CD14-positive monocyte (primary cell): ENCODE measurements around the gene PPM1F. TPM values are rescaled to one million over a fixed set of nuclear protein-coding genes. Genes with fewer than 3 reads are reported as not detected.

Experiments
- DNase-seq, 3 donors: peaks; one replicate each; pipeline ENCODE4 v3.0.0-alpha.2; 2011 to 2022
- H2AFZ ChIP-seq: 2 replicates; pipeline ENCODE4 v1.6.0; 2012; ENCODE audit warnings: mild to moderate bottlenecking, low read depth, low read length, inconsistent platforms; ENCODE audit not compliant: insufficient read depth, poor library complexity, severe bottlenecking
- H3K27ac ChIP-seq, 2 donors: 1 replicate in 1 of 2; 2 replicates in 1 of 2; pipeline ENCODE4 v1.5.1; 2012 to 2013; ENCODE audit warnings: low read length in 2 of 2, control low read depth in 1 of 2, inconsistent platforms in 1 of 2, low read depth in 1 of 2, mild to moderate bottlenecking in 1 of 2
- H3K27me3 ChIP-seq, 2 donors: one replicate each; pipeline versions ENCODE4 v1.6.0 to v1.6.1; 2011 to 2013; ENCODE audit warnings: low read length in 2 of 2; ENCODE audit not compliant: control insufficient read depth in 2 of 2, insufficient read depth in 2 of 2
- H3K36me3 ChIP-seq, 2 donors: replicated peaks in 1 of 2; 1 replicate in 1 of 2; 2 replicates in 1 of 2; pipeline versions ENCODE4 v1.5.1 to v1.6.1; 2012 to 2013; ENCODE audit warnings: low read length in 2 of 2, control low read depth in 1 of 2, inconsistent platforms in 1 of 2, mild to moderate bottlenecking in 1 of 2; ENCODE audit not compliant: insufficient read depth in 2 of 2, control insufficient read depth in 1 of 2
- H3K4me1 ChIP-seq, 2 donors: 1 replicate in 1 of 2; 2 replicates in 1 of 2; pipeline versions ENCODE4 v1.5.1 to v1.6.1; 2012 to 2013; ENCODE audit warnings: low read length in 2 of 2, control low read depth in 1 of 2, inconsistent platforms in 1 of 2, mild to moderate bottlenecking in 1 of 2, moderate library complexity in 1 of 2; ENCODE audit not compliant: insufficient read depth in 2 of 2, control insufficient read depth in 1 of 2
- H3K4me2 ChIP-seq: replicated peaks from 2 replicates; pipeline ENCODE3; 2012; ENCODE audit warnings: low read length, moderate library complexity, mild to moderate bottlenecking; ENCODE audit not compliant: poor library complexity, severe bottlenecking; ENCODE audit errors: extremely low read depth
- H3K4me3 ChIP-seq, 3 experiments: fragments of 200-600 bp in 1 of 3; sonication (generic) in 1 of 3; replicated peaks in 1 of 3; 1 replicate in 2 of 3; 2 replicates in 1 of 3; pipeline ENCODE4 v1.5.1; 2011 to 2013; ENCODE audit warnings: low read length in 3 of 3, mild to moderate bottlenecking in 3 of 3, control low read depth in 2 of 3, low read depth in 2 of 3, inconsistent platforms in 1 of 3, moderate library complexity in 1 of 3
- H3K79me2 ChIP-seq: 2 replicates; pipeline ENCODE4 v1.6.0; 2012; ENCODE audit warnings: mild to moderate bottlenecking, control low read depth, inconsistent platforms, low read length, moderate library complexity; ENCODE audit not compliant: insufficient read depth
- H3K9ac ChIP-seq: 2 replicates; pipeline ENCODE4 v1.6.0; 2017; ENCODE audit warnings: low read length, mild to moderate bottlenecking; ENCODE audit not compliant: insufficient read depth, poor library complexity, severe bottlenecking
- H3K9me3 ChIP-seq, 2 donors: replicated peaks in 1 of 2; 1 replicate in 1 of 2; 2 replicates in 1 of 2; pipeline versions ENCODE4 v1.5.1 to v1.6.1; 2012 to 2013; ENCODE audit warnings: low read length in 2 of 2, control low read depth in 1 of 2; ENCODE audit not compliant: control insufficient read depth in 1 of 2, insufficient read depth in 1 of 2
- H4K20me1 ChIP-seq: 2 replicates; pipeline ENCODE4 v1.6.0; 2012; ENCODE audit warnings: mild to moderate bottlenecking, low read length, control low read depth, moderate library complexity; ENCODE audit not compliant: insufficient read depth
- H3K27ac Mint-ChIP-seq, 7 donors: one replicate each; pipeline ENCODE4 v1.8.0; 2020; ENCODE audit warnings: mild to moderate bottlenecking in 7 of 7, mixed read lengths in 7 of 7, moderate library complexity in 6 of 7, inconsistent platforms in 2 of 7
- H3K27me3 Mint-ChIP-seq, 3 donors: one replicate each; pipeline ENCODE4 v1.8.0; 2021 to 2022; ENCODE audit warnings: low read depth in 3 of 3, mild to moderate bottlenecking in 3 of 3, mixed read lengths in 3 of 3, moderate library complexity in 3 of 3, inconsistent platforms in 1 of 3
- H3K36me3 Mint-ChIP-seq, 2 donors: one replicate each; pipeline ENCODE4 v1.8.0; 2020; ENCODE audit warnings: mixed read lengths in 2 of 2, inconsistent platforms in 1 of 2, mild to moderate bottlenecking in 1 of 2
- H3K4me1 Mint-ChIP-seq: one replicate; pipeline ENCODE4 v1.8.0; 2020; ENCODE audit warnings: mild to moderate bottlenecking, mixed read lengths
- H3K4me3 Mint-ChIP-seq, 2 donors: one replicate each; pipeline ENCODE4 v1.8.0; 2020; ENCODE audit warnings: mild to moderate bottlenecking in 2 of 2, mixed read lengths in 2 of 2, moderate library complexity in 1 of 2
- H3K9me3 Mint-ChIP-seq, 7 donors: one replicate each; pipeline ENCODE4 v1.8.0; 2020 to 2022; ENCODE audit warnings: mixed read lengths in 7 of 7, mild to moderate bottlenecking in 6 of 7, moderate library complexity in 6 of 7, inconsistent platforms in 2 of 7
- CTCF ChIP-seq: fragments of 200-600 bp; IDR thresholded peaks from one replicate; pipeline ENCODE4 v1.8.0; 2022; ENCODE audit warnings: antibody characterized with exemption, mild to moderate bottlenecking
- WGBS: methylation state at CpG from one replicate; pipeline ENCODE4 v1.1.5; 2013; ENCODE audit warnings: missing lambda C conversion rate; ENCODE audit not compliant: insufficient coverage; 5-methylcytosine and 5-hydroxymethylcytosine counted together
- intact Hi-C, 2 donors: fragments of 100-400 bp; cut with micrococcal nuclease; formaldehyde crosslinking; loops; one replicate each; pipeline versions ENCODE4 v1.15.0 to v1.15.1; 2023
- polyA plus RNA-seq, 3 donors: library from polyadenylated mRNA; depleted of rRNA in 1 of 3; unstranded in 2 of 3; stranded (reverse) in 1 of 3; fragments of 300-500 nt in 2 of 3; fragments of >200 nt in 1 of 3; fragmentation: Illumina TruSeq in 2 of 3; gene quantifications; 1 replicate in 2 of 3; 2 replicates in 1 of 3; pipeline ENCODE4 v1.2.3, GENCODE V29; 2012 to 2021

Gene PPM1F
- polyA plus RNA-seq, 3 donors: 28.8 to 95.0 (median 37.2) TPM

- peak overlapping the region; percentile 95 for H3K9ac ChIP-seq
- Mint-ChIP-seq H3K4me1 (peaks cover 74% of the 10 kb centered on the region), H3K27me3 (peaks cover 0 to 2% (median 0%) of the 10 kb centered on the region in 3 donors), H3K4me3 (peak overlapping the region; percentile 78 to 81), H3K36me3 (peaks cover 44 to 71% of the 10 kb centered on the region in 2 donors), H3K9me3 (peaks cover 0 to 2% (median 0%) of the 10 kb centered on the region in 7 donors), H3K27ac (peak overlapping the region; percentile 99 to 100 (median 100))
- H3K4me2 ChIP-seq: peak overlapping the region; percentile 33
- WGBS: 45% methylated on average over 20 of the region's 20 CpGs
- peak overlapping the region; percentile 96 to 99 for H3K27ac ChIP-seq
- H3K79me2 ChIP-seq: peaks cover 57% of the 10 kb centered on the region
- H3K9me3 ChIP-seq: no peaks in the 10 kb centered on the region
- H4K20me1 ChIP-seq: peaks cover 26% of the 10 kb centered on the region
- H2AFZ ChIP-seq: no peak overlapping the region
- intact Hi-C loops: loop anchor here (2.0 to 10.0 kb wide), 5 partner anchors 16 to 282 kb away; partner anchors contain the start of gene PPM1F (in 1 of the 2)
- H3K27me3 ChIP-seq: no peaks in the 10 kb centered on the region
- TF ChIP-seq CTCF: no peak
- peak; percentile 92 to 97 (median 93) for DNase-seq
- peak overlapping the region in 1 of 3 experiments; percentile 36 for H3K4me3 ChIP-seq
- H3K4me1 ChIP-seq: peaks cover 74% of the 10 kb centered on the region in 2 donors
- peaks cover 33 to 48% of the 10 kb centered on the region in 2 donors for H3K36me3 ChIP-seq
These were observed 15.4 kb downstream of the PPM1F start for GRCh38 chr22:21937041-21937820.

- peak; percentile 96 to 98 (median 98) for DNase-seq
- no peak for TF ChIP-seq CTCF
- H3K27ac Mint-ChIP-seq: peak overlapping the region; percentile 99 to 100 (median 100)
- WGBS: 0% methylated on average over 9 of the region's 15 CpGs
- Histone ChIP-seq H3K9me3 (no peaks in the 10 kb centered on the region), H3K79me2 (peaks cover 49% of the 10 kb centered on the region), H3K27me3 (no peaks in the 10 kb centered on the region), H3K4me1 (peaks cover 64 to 65% of the 10 kb centered on the region in 2 donors), H3K9ac (peak overlapping the region; percentile 95), H3K36me3 (peaks cover 39 to 50% of the 10 kb centered on the region in 2 donors), H4K20me1 (peaks cover 26% of the 10 kb centered on the region), H3K27ac (peak overlapping the region; percentile 96 to 99), H3K4me3 (peak overlapping the region in 1 of 3 experiments; percentile 36), H2AFZ (no peak overlapping the region), H3K4me2 (peak overlapping the region; percentile 33)
- intact Hi-C loops: loop anchor here (2.0 to 10.0 kb wide), 5 partner anchors 17 to 281 kb away; partner anchors contain the start of gene PPM1F (in 1 of the 2)
- peaks cover 64% of the 10 kb centered on the region for H3K4me1 Mint-ChIP-seq
- H3K9me3 Mint-ChIP-seq: no peaks in the 10 kb centered on the region
- H3K4me3 Mint-ChIP-seq: peak overlapping the region; percentile 58 to 81
- peaks cover 0 to 2% (median 0%) of the 10 kb centered on the region in 3 donors for H3K27me3 Mint-ChIP-seq
- H3K36me3 Mint-ChIP-seq: peaks cover 41 to 71% of the 10 kb centered on the region in 2 donors
These were observed 16.4 kb downstream of the PPM1F start for GRCh38 chr22:21936151-21936775.
